HG03565 (cell line): Measurements from ENCODE around the gene CACNG4.

Experiments
- ATAC-seq: cut with Tn5 transposase; IDR thresholded peaks from one replicate; pipeline ENCODE4 v1.9.1; 2021; ENCODE audit warnings: mild to moderate bottlenecking, moderate library complexity; ENCODE audit not compliant: unreplicated experiment

The CACNG4 gene

DNA sequence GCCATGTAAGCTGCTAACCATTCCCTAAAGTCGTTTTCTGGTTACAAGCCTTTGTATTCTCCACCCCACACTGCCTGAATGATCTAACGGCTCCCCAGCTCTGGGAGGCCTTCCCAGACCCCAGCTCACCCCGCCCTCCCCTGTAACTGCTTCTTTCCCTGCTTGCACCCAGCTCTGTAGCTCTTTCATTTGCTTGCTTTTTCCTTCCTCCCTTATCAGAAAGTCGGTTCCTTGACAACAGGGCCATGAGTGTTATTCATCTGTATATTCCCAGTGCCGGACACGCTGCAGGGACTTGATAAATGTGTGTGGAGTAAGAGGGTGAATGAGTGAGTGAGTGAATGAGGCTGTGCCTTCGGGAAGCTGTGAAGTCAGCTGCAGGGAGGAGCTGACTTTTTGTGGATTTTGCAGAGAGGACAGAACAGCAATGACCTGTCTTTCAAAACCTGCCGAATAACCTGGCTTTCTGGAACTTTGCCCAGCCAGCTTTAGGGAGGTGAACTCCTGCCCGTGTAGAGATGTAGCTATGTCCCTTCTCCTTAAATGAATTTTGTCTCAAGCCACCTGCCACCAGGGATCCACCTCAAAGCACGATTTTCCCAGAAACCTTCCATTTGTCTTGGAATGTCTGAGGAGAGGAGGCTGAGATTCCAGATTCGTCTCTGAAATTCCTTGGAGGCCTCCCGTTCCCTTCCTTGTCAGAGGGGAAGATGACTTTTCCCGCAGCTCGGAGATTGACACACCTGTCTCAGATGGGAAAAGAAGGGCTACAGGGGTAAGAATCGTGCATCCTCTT is 20.0 kb upstream of the CACNG4 start:
- ATAC-seq = no peak

GRCh38 chr17:66945147-66945835 is 19.2 kb upstream of the CACNG4 start:
- ATAC-seq = no peak

GRCh38 chr17:66946251-66946650 is 18.3 kb upstream of the CACNG4 start:
- no peak for ATAC-seq

- no peak for ATAC-seq
These were observed 17.2 kb upstream of the CACNG4 start for GRCh38 chr17:66947311-66947710.

DNA sequence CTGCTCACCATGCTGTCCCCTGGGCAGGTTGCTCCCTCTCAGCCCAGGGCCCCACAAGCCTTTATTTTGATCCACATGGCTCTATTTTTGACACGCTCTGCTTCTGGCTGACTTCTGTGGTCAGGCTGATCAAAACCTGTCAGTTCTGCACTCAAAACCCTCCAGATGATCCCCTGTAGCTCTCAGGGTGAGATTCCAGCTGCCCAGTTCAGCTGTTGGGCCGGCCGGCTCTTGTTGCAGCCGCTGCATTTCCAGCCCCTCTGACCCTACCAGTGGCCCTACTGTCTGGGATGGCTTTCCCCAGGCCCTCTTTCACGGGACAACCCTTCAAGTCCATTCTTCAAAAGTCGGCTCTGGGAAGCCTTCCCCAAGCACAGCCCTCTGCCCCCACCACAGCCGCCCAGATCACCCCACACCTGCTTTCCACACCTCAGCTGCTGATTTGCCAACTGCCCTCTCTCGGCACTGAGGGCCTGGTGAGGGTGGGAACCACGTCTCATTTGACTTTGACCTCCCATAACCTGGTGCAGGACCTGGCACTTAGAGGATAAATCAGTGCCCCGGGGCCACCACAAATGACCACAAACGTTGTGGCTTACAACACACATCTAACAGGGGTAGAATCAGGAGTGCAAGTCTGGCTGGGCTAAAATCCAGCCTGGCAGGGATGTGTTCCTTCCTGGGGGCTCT is 16.3 kb upstream of the CACNG4 start:
- no peak for ATAC-seq

GRCh38 chr17:66949501-66949900 is 15.0 kb upstream of the CACNG4 start:
- ATAC-seq = no peak

DNA sequence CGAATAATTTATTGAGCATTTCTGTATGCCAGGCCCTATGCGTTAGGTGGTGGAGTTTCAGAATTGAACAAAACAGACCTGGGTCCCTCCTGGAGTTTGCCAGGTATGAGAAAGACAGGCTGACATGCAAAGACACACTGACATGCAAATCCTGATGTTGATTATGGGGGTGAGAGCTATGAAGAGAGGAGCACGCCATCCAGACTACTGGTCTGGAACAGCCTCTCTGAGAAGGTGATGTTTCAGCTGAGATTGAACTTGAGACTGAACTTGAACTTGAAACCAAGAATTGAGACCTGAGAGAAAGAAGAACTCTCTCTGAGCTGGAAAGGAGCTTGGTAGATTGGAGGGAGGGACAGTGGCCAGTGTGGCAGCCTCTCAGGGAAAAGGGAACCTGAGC is 14.2 kb upstream of the CACNG4 start:
- no peak for ATAC-seq

- ATAC-seq = no peak
These were observed 13.5 kb upstream of the CACNG4 start for GRCh38 chr17:66950886-66951604.

GRCh38 chr17:66951605-66951953 is 12.9 kb upstream of the CACNG4 start:
- no peak for ATAC-seq

DNA sequence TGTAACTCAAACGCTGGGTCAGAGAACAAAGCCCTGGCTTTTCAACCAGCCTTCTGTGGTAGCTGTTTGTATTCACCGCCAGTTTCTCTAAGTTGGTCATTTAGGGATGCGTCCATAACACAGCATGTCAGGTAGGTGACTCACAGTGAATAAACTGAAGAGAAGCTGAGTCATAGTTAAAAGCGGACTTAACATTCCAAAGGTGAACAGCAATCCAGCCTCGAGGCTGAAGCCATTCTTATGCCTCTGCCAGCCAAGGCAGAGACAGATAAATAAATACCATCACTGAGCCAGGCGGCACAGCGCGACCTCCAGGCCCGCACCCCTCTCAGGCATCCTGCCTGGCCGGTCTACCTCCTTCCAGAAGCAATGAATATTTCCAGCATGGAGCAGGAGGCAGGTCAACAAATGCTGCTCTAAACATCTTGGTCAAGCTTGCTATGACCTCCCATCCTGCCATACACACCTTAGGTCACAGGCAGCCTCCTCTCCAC is 12.4 kb upstream of the CACNG4 start:
- ATAC-seq = no peak

DNA sequence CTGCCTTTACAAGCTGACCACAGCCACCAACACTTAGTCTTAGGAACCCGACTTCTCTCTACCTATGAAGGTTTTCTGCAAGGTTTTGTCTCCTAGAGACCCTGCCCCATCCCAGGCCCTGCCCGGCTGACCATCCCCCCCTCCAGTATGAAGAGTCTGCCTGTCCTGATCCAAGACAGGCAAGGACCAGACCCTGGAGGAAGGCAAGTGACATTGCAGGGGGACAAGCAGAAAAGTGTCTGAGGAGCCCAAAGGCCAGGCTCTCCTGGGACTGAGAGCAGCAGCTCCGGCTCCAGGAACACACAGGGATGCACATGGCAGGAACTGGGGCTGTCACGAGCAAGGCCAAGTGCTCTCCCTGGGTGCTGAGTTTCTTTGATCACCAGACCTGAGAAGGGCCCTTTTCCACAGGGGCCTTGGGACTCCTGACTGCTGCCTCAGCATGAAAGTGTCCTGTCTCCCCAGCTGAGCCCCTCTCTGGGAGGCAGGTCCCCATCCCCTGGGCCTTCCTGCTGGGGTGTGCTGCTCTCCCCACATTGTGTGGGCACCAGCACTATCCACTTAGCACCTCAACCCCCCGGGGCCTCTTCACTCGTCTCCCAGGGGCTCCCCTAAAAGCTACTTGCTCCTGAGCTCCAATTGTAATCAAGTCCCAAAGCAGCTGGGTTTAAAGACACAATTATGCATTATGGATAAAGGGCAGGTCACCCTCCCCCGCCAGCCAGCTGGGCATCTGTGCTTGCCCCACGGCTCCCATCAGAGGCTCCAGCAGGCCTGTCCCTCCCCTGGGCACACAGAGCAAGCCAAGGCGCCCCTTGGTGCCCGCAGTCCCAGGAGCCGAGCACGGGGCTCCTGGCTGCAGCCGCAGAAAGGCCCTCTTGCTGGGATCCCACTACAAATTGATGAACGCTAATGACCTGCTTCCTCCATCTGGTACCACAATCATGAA is 11.6 kb upstream of the CACNG4 start:
- ATAC-seq = no peak

DNA sequence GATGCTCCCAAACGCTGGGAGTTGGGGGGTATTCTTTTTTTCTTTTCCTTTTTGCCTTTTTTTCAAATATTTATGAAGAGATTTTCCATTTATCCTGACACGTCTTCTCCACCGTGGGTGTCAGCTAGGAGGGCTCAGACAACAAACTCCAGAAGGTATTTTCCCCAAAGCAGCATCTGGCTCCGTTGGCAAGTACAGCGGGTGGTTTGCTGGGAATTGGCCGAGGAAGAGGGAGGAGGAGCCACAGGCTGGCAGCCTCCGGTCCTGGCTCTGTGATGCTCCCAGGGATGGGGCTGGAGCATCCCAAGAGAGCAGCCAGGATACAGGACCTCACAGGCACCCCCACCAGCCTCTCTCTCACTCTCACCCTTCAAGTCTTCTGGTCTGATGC is 10.9 kb upstream of the CACNG4 start:
- no peak for ATAC-seq

DNA sequence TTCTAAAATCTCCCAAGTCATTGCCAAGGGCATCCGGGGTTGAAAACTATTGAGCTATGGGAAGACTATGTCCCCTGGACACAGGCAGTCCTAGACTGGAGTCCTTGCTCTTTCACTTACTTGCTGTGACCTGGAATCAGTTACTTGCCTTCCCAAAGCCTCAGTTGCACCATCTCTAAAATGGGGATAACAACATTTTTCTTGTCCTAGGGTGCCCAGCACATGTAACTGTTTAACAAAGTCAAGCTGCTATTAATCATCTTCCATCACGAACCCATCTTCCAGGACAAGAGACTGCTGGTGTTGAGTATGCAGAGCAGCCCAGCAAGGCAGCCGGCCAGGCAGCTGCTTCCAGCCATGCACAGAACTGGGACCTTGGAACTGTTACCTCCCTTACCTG is 9.9 kb upstream of the CACNG4 start:
- no peak for ATAC-seq

DNA sequence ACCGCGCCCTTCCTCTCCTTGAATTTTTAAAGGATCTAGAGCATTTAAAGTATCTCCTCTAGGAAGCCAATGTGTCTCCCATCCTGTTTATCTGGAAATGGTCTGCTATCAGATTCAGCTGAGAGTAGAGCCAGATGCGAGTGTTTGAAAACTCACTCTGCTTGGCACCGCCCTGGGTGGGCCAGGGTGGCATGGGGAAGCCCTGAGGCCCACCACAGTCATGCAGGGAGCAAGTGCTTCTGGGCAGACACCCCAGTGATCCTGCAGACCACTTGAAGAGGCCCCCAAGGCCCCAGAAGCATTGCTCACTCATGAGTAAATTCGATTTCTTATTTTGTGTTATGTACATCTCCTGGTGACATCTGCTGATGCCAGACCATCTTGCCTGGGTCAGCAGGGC is 8.7 kb upstream of the CACNG4 start:
- ATAC-seq = no peak

- no peak for ATAC-seq
These were observed 7.6 kb upstream of the CACNG4 start for GRCh38 chr17:66956941-66957340.

DNA sequence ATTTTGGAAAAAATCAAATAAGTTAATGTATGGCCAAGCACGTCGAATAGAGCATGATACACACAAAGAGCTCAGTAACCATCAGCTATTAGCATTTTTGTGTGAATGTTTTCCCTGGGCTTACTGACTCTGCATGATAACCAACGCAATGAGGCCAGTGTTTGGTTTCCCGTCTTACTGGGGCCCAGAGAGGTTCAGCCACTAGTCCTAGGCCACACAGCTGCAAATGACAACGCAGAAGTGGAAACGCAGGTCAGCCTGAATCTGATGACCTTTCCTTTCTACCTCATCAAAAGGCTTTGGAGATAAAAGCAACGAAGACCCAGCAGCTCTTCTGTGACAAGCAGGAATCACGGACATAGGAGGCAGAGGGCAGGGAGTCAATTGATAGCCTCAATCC is 7.2 kb upstream of the CACNG4 start:
- ATAC-seq = no peak

DNA sequence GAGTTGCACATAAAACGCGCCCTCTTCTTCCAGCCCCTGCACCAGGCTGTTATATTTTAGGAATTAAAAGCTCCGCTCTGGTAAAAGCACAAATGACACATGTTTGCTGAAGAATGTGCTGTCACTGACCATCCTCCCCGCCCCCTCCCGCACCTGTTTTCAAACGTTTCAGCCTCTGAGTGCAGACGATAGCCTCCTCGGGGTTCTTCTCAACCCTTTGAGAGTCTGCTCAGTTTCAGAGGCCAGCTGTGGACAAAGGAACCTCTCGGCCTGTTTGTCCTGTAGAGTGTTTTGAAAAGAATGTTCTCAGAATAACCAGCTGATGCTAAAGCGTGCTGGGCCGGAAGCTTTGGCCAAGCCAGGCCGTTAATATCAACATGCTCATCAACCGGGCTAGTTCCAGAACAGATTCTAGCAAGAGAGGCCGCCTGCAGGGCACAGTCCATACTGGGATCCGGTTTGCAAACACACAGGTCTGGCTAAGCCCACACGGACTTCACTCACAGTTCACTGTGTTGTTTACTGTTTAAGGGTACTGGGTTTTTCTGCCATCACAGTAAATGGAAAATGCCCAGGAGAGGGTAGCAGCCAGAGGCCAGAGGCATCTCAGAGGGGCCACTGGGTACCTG is 6.4 kb upstream of the CACNG4 start:
- no peak for ATAC-seq

- ATAC-seq = no peak
These were observed 4.7 kb upstream of the CACNG4 start for GRCh38 chr17:66959641-66960375.

DNA sequence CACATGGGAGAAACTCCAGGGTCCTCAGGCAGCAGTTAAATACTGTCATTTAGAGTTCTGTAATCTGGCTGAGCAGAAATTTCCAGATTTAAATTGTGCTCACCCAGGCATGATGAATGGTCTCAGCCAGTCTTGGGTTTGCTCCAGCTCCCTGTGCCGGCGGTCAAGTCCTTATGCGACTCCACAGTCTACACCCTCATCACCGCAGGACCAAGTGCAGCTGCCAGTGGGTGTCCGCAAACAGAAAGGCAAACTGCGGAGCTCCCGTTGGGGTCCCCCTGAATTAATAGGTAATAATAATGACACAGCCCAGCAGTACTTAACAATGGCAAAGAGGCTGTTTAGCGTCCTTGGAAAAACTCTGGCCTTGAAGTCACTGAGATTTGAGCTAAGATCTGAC is 3.9 kb upstream of the CACNG4 start:
- ATAC-seq = no peak
